Measurements from ENCODE around the gene ZNF783. TPM values are rescaled to one million over a fixed set of nuclear protein-coding genes. Genes with fewer than 3 reads are reported as not detected.
A peak's percentile ranks its signal among the peaks of the same experiment; 100 is the strongest.

Gene ZNF783
- total and polyA plus RNA-seq, 9 of the 15 experiments (the other 6 are each of a cell fraction or from before 2014, with no cell fraction given) = 0.66 to 11.2 (median 5.4) TPM

DNA sequence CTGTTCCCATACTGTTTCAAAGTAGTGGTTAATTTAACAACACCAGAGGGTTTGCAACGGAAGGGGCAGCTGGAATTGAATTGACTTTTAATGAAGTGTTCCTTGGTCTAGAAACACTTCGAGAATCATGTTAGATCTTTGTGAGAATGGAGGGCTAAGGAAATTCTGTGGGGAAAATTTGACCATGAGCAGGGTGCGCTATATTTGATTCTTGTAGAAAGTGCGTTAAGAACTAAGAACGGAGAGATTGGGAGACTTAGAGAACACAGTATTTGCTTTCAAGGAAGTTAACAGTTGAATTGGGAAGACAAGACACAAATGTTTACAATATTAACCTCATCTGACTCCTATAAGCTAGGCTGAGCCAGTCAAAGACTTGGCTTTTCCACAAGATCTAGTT, 21.4 kb upstream of the ZNF783 start:
- TF ChIP-seq ZNF707 (CRISPR knock-in tag; conservative IDR thresholded peaks at IDR 0.05) (0 out of 2 replicates have a peak, but pooled peaks have one; percentile 26), HIVEP1 (CRISPR knock-in tag; IDR thresholded peaks at IDR 0.05) (no peak), SIN3A (IDR thresholded peaks at IDR 0.05; ENCODE audit: borderline replicate concordance in 2 of 2, control insufficient read depth in 1 of 2, low read depth in 2 of 2, low read length in 2 of 2) (no peak)
- TF ChIP-seq, protein P1, sequence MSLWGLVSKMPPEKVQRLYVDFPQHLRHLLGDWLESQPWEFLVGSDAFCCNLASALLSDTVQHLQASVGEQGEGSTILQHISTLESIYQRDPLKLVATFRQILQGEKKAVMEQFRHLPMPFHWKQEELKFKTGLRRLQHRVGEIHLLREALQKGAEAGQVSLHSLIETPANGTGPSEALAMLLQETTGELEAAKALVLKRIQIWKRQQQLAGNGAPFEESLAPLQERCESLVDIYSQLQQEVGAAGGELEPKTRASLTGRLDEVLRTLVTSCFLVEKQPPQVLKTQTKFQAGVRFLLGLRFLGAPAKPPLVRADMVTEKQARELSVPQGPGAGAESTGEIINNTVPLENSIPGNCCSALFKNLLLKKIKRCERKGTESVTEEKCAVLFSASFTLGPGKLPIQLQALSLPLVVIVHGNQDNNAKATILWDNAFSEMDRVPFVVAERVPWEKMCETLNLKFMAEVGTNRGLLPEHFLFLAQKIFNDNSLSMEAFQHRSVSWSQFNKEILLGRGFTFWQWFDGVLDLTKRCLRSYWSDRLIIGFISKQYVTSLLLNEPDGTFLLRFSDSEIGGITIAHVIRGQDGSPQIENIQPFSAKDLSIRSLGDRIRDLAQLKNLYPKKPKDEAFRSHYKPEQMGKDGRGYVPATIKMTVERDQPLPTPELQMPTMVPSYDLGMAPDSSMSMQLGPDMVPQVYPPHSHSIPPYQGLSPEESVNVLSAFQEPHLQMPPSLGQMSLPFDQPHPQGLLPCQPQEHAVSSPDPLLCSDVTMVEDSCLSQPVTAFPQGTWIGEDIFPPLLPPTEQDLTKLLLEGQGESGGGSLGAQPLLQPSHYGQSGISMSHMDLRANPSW (CRISPR knock-in tag; IDR thresholded peaks at IDR 0.05) = peak; percentile 57; the same call in 1 of the 2 replicates
- TF ChIP-seq, protein P2, sequence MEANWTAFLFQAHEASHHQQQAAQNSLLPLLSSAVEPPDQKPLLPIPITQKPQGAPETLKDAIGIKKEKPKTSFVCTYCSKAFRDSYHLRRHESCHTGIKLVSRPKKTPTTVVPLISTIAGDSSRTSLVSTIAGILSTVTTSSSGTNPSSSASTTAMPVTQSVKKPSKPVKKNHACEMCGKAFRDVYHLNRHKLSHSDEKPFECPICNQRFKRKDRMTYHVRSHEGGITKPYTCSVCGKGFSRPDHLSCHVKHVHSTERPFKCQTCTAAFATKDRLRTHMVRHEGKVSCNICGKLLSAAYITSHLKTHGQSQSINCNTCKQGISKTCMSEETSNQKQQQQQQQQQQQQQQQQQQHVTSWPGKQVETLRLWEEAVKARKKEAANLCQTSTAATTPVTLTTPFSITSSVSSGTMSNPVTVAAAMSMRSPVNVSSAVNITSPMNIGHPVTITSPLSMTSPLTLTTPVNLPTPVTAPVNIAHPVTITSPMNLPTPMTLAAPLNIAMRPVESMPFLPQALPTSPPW (CRISPR knock-in tag; IDR thresholded peaks at IDR 0.05) = 0 out of 2 replicates have a peak, but pooled peaks have one; percentile 3
- ChIA-PET POLR2A (interaction anchor here (0.7 kb wide), 2 partner anchors 8 to 92 kb away, joined by 3 to 4 read pairs; no protein-coding TSS in a partner anchor), CTCF (ENCODE audit: low intra/inter-chr PET ratio) (no interaction called here)
- H3K9me3 ChIP-seq (replicated peaks; ENCODE audit: control insufficient read depth, insufficient read depth, low read depth, low read length) = no peaks in the 10 kb centered on the region
- intact Hi-C loops (cut with micrococcal nuclease) = no loop called here
- H3K4me1 ChIP-seq (replicated peaks in 1 of 2; ENCODE audit: control insufficient read depth in 2 of 2, insufficient read depth in 2 of 2, low read length in 2 of 2) = peaks cover 7 to 12% of the 10 kb centered on the region in 2 experiments
- peaks cover 4% of the 10 kb centered on the region; the same call in 1 of the 2 replicates for H4K20me1 ChIP-seq (replicated peaks; ENCODE audit: control insufficient read depth, insufficient read depth, low read length)
- peak overlapping the region; percentile 74 for H3K4me3 ChIP-seq
- DNase-seq (ENCODE audit: extremely low read depth in 1 of 4, low spot score in 3 of 4) = no peak
- H3K27ac ChIP-seq (ENCODE audit: extremely low read depth, low read depth, low read length) = no peak overlapping the region
- H3K36me3 ChIP-seq (ENCODE audit: control insufficient read depth, insufficient read depth, low read length) = 0 out of 3 replicates have a peak, but pooled peaks cover 3% of the 10 kb centered on the region
- no peaks in the 10 kb centered on the region for H3K27me3 ChIP-seq (ENCODE audit: control insufficient read depth in 2 of 2, insufficient read depth in 2 of 2, low read length in 2 of 2)
- TSS peak; percentile 68 for BruUV-seq (replicated peaks)
- H3K9ac ChIP-seq (ENCODE audit: insufficient read depth in 1 of 2, low read depth in 2 of 2, low read length in 2 of 2) = peak overlapping the region; percentile 88 to 97
- WGBS (ENCODE audit: insufficient coverage, low coverage, missing lambda C conversion rate) = 73% methylated on average over 5 of the region's 5 CpGs
- no peaks in the 10 kb centered on the region for H3K9me1 ChIP-seq (ENCODE audit: control insufficient read depth, insufficient read depth, low read length)
- in situ Hi-C loops (cut with MboI) = no loop called here
- no peak for ATAC-seq
- peaks cover 23% of the 10 kb centered on the region for H3K79me2 ChIP-seq (ENCODE audit: control insufficient read depth, insufficient read depth, low read length)
- FAIRE-seq = no peak
- H2AFZ ChIP-seq (ENCODE audit: low read depth, low read length) = no peak overlapping the region
- H3K4me2 ChIP-seq (ENCODE audit: insufficient read depth, low read length) = peak overlapping the region; percentile 98
